H9 (cell line): ENCODE measurements around the gene STK26. TPM values are rescaled to one million over a fixed set of nuclear protein-coding genes. Genes with fewer than 3 reads are reported as not detected.

ENCODE experiments used
- DNase-seq: peaks from one replicate; pipeline ENCODE4 v3.0.0-alpha.2; 2017
- H2AFZ ChIP-seq: one replicate; pipeline ENCODE4 v1.6.1; 2013; ENCODE audit warnings: mild to moderate bottlenecking, low read length, control low read depth, moderate library complexity
- H2AK5ac ChIP-seq: 2 replicates; pipeline ENCODE4 v1.6.1; 2013; ENCODE audit warnings: low read length, control low read depth, mixed read lengths; ENCODE audit not compliant: insufficient read length
- H2BK120ac ChIP-seq: one replicate; pipeline ENCODE4 v1.6.1; 2013; ENCODE audit warnings: low read depth, mild to moderate bottlenecking, low read length, control low read depth, inconsistent platforms; ENCODE audit not compliant: poor library complexity, severe bottlenecking
- H2BK12ac ChIP-seq: 2 replicates; pipeline ENCODE4 v1.6.1; 2013; ENCODE audit warnings: low read length, control low read depth, mixed read lengths, low read depth; ENCODE audit not compliant: insufficient read length
- H2BK15ac ChIP-seq: 2 replicates; pipeline ENCODE4 v1.6.1; 2013; ENCODE audit warnings: low read depth, low read length, control low read depth
- H2BK20ac ChIP-seq: one replicate; pipeline ENCODE4 v1.6.1; 2013; ENCODE audit warnings: low read depth, mild to moderate bottlenecking, low read length, control low read depth, inconsistent platforms; ENCODE audit not compliant: poor library complexity, severe bottlenecking
- H2BK5ac ChIP-seq: 2 replicates; pipeline ENCODE4 v1.6.1; 2013; ENCODE audit warnings: low read length, control low read depth, mixed read lengths; ENCODE audit not compliant: insufficient read length
- H3K14ac ChIP-seq: 2 replicates; pipeline ENCODE4 v1.6.1; 2013; ENCODE audit warnings: low read length, control low read depth; ENCODE audit not compliant: insufficient read depth
- H3K18ac ChIP-seq: 2 replicates; pipeline ENCODE4 v1.6.1; 2013; ENCODE audit warnings: low read depth, mild to moderate bottlenecking, mixed read lengths, low read length, control low read depth; ENCODE audit not compliant: insufficient read length
- H3K23ac ChIP-seq: 2 replicates; pipeline ENCODE4 v1.6.1; 2013; ENCODE audit warnings: low read length, control low read depth, mixed read lengths, low read depth; ENCODE audit not compliant: insufficient read length
- H3K23me2 ChIP-seq: 2 replicates; pipeline ENCODE4 v1.6.1; 2013; ENCODE audit warnings: low read depth, mild to moderate bottlenecking, mixed read lengths, low read length, control low read depth; ENCODE audit not compliant: insufficient read length, poor library complexity, severe bottlenecking
- H3K27ac ChIP-seq: 2 replicates; pipeline ENCODE4 v1.5.1; 2013; ENCODE audit warnings: low read length, control low read depth, mixed read lengths, low read depth; ENCODE audit not compliant: insufficient read length
- H3K27me3 ChIP-seq: 2 replicates; pipeline ENCODE4 v1.6.1; 2013; ENCODE audit warnings: low read length, control low read depth, inconsistent platforms; ENCODE audit not compliant: insufficient read depth
- H3K4ac ChIP-seq: 2 replicates; pipeline ENCODE4 v1.6.1; 2013; ENCODE audit warnings: low read depth, mild to moderate bottlenecking, control low read depth, inconsistent platforms, low read length, moderate library complexity
- H3K4me1 ChIP-seq: 2 replicates; pipeline ENCODE4 v1.6.1; 2013; ENCODE audit warnings: low read length, control low read depth, inconsistent platforms; ENCODE audit not compliant: insufficient read depth
- H3K4me2 ChIP-seq: 2 replicates; pipeline ENCODE4 v1.6.1; 2013; ENCODE audit warnings: low read length, control low read depth, mixed read lengths; ENCODE audit not compliant: insufficient read length, insufficient read depth
- H3K56ac ChIP-seq: 2 replicates; pipeline ENCODE4 v1.6.1; 2013; ENCODE audit warnings: low read depth, mild to moderate bottlenecking, mixed read lengths, low read length, control low read depth; ENCODE audit not compliant: insufficient read length
- H3K79me1 ChIP-seq: 2 replicates; pipeline ENCODE4 v1.6.1; 2013; ENCODE audit warnings: low read depth, mild to moderate bottlenecking, moderate library complexity, low read length, control low read depth, inconsistent platforms; ENCODE audit not compliant: insufficient read depth, poor library complexity, severe bottlenecking
- H3K79me2 ChIP-seq: 2 replicates; pipeline ENCODE4 v1.6.1; 2013; ENCODE audit warnings: low read length, control low read depth, inconsistent platforms; ENCODE audit not compliant: insufficient read depth
- H3K9ac ChIP-seq: 2 replicates; pipeline ENCODE4 v1.6.1; 2013; ENCODE audit warnings: low read length, control low read depth, mixed read lengths; ENCODE audit not compliant: insufficient read length; ENCODE audit errors: extremely low read depth
- H3K9me3 ChIP-seq: one replicate; pipeline ENCODE4 v1.6.1; 2013; ENCODE audit warnings: low read depth, low read length, inconsistent platforms; ENCODE audit not compliant: control insufficient read depth
- H3T11ph ChIP-seq: one replicate; pipeline ENCODE4 v1.6.1; 2013; ENCODE audit warnings: mild to moderate bottlenecking, low read length, control low read depth, inconsistent platforms
- H4K20me1 ChIP-seq: one replicate; pipeline ENCODE4 v1.6.1; 2013; ENCODE audit not compliant: control insufficient read depth, insufficient read length, insufficient read depth
- H4K5ac ChIP-seq: 2 replicates; pipeline ENCODE4 v1.6.1; 2013; ENCODE audit warnings: low read depth, mild to moderate bottlenecking, mixed read lengths, low read length, control low read depth; ENCODE audit not compliant: insufficient read length
- H4K8ac ChIP-seq: replicated peaks from 2 replicates; pipeline ENCODE4 v1.6.1; 2013; ENCODE audit warnings: low read length, control low read depth, mixed read lengths, low read depth; ENCODE audit not compliant: insufficient read length
- H4K91ac ChIP-seq: 2 replicates; pipeline ENCODE4 v1.6.1; 2013; ENCODE audit warnings: low read depth, mild to moderate bottlenecking, moderate library complexity, mixed read lengths, low read length, control low read depth; ENCODE audit not compliant: insufficient read length
- H3K27ac Mint-ChIP-seq, 3 experiments: 2 replicates in 2 of 3; 3 replicates in 1 of 3; pipeline ENCODE4 v1.8.0; 2020 to 2021; ENCODE audit warnings: mixed read lengths in 3 of 3, mild to moderate bottlenecking in 1 of 3, moderate library complexity in 1 of 3
- H3K27me3 Mint-ChIP-seq: 2 replicates; pipeline ENCODE4 v1.8.0; 2021; ENCODE audit warnings: low read depth, mild to moderate bottlenecking, moderate library complexity, mixed read lengths
- H3K36me3 Mint-ChIP-seq, 3 experiments: 2 replicates in 2 of 3; 3 replicates in 1 of 3; pipeline ENCODE4 v1.8.0; 2020 to 2021; ENCODE audit warnings: low read depth in 3 of 3, mixed read lengths in 3 of 3; ENCODE audit not compliant: insufficient read depth in 1 of 3
- H3K4me1 Mint-ChIP-seq, 2 experiments: 2 replicates each; pipeline ENCODE4 v1.8.0; 2020; ENCODE audit warnings: mixed read lengths in 2 of 2
- H3K4me3 Mint-ChIP-seq, 2 experiments: 2 replicates in 1 of 2; 3 replicates in 1 of 2; pipeline ENCODE4 v1.8.0; 2020 to 2021; ENCODE audit warnings: mild to moderate bottlenecking in 2 of 2, mixed read lengths in 2 of 2, moderate library complexity in 1 of 2
- H3K9me3 Mint-ChIP-seq, 2 experiments: 2 replicates in 1 of 2; 3 replicates in 1 of 2; pipeline ENCODE4 v1.8.0; 2020; ENCODE audit warnings: mild to moderate bottlenecking in 2 of 2, mixed read lengths in 2 of 2, moderate library complexity in 1 of 2
- CTCF ChIP-seq: fragments of 200-600 bp; sonication (generic); conservative IDR thresholded peaks from 3 replicates; pipeline ENCODE4 v1.8.0; 2021; ENCODE audit warnings: antibody characterized with exemption, mild to moderate bottlenecking
- WGBS: extraction: QIAGEN DNeasy Blood & Tissue Kit; methylation state at CpG from one replicate; pipeline ENCODE4 v1.1.7; 2013; ENCODE audit warnings: missing lambda C conversion rate, low lambda C conversion rate, mixed read lengths; ENCODE audit not compliant: insufficient read length; ENCODE audit errors: extremely low coverage; 5-methylcytosine and 5-hydroxymethylcytosine counted together
- total RNA-seq: library from RNA; stranded (reverse); gene quantifications from 2 replicates; pipeline ENCODE4 v1.2.1, GENCODE V29; 2021

Gene STK26
- total RNA-seq, 1 experiment from 2014 or later = 99.2 TPM

- H3K56ac ChIP-seq = no peak overlapping the region
- no peaks in the 10 kb centered on the region for H3K27me3 ChIP-seq
- no peak overlapping the region for H2BK20ac ChIP-seq
- H3K4ac ChIP-seq = no peak overlapping the region
- no peak overlapping the region for H4K8ac ChIP-seq
- H3K23ac ChIP-seq = no peak overlapping the region
- no peak overlapping the region for H3K9ac ChIP-seq
- Mint-ChIP-seq H3K36me3 (no peaks in the 10 kb centered on the region), H3K27me3 (peaks cover 7% of the 10 kb centered on the region), H3K4me3 (no peak overlapping the region), H3K4me1 (peaks cover 6 to 9% of the 10 kb centered on the region in 2 experiments), H3K9me3 (no peaks in the 10 kb centered on the region), H3K27ac (no peak overlapping the region)
- no peak overlapping the region for H2BK5ac ChIP-seq
- no peak overlapping the region for H3K27ac ChIP-seq
- no peak overlapping the region for H3K4me2 ChIP-seq
- no peak overlapping the region for H4K91ac ChIP-seq
- no peak overlapping the region for H2BK15ac ChIP-seq
- no peak overlapping the region for H3K18ac ChIP-seq
- no peak overlapping the region for H2AK5ac ChIP-seq
- no peak overlapping the region for H3T11ph ChIP-seq
- no peak overlapping the region for H2BK12ac ChIP-seq
- no peaks in the 10 kb centered on the region for H3K79me2 ChIP-seq
- no peak overlapping the region for H2BK120ac ChIP-seq
- no peaks in the 10 kb centered on the region for H3K79me1 ChIP-seq
- no CpG with 5 or more reads among the region's 4 CpGs for WGBS
- no peaks in the 10 kb centered on the region for H3K4me1 ChIP-seq
- no peaks in the 10 kb centered on the region for H4K20me1 ChIP-seq
- H3K9me3 ChIP-seq = no peaks in the 10 kb centered on the region
- H4K5ac ChIP-seq = no peak overlapping the region
- H2AFZ ChIP-seq = no peak overlapping the region
- peak; percentile 18; the same call in 2 of the 3 replicates for TF ChIP-seq CTCF
- H3K23me2 ChIP-seq = no peaks in the 10 kb centered on the region
- no peak for DNase-seq
- H3K14ac ChIP-seq = no peak overlapping the region
These were observed 18.4 kb upstream of the STK26 start for GRCh38 chrX:132004728-132005127.
